SU-DHL-6 (cell line): ENCODE data around the gene MAGEA2B.
"Not testable (repeated sequence)": the region's sequence is repeated elsewhere in the genome, so short reads cannot be mapped to it uniquely, and the experiment has no call there.

Experiments used
- CTCF ChIP-seq: fragments of 200-600 bp; sonication (generic); IDR thresholded peaks from one replicate; pipeline ENCODE4 v1.5.1; 2017; ENCODE audit warnings: antibody characterized with exemption, mild to moderate bottlenecking, low read length, moderate library complexity; ENCODE audit not compliant: insufficient read depth, poor library complexity, severe bottlenecking
- EZH2phosphoT487 ChIP-seq: fragments of 200-600 bp; sonication (generic), shearing (Covaris generic); conservative IDR thresholded peaks from 2 replicates; pipeline ENCODE4 v1.6.1; 2018; ENCODE audit warnings: mild to moderate bottlenecking, antibody characterized with exemption, low read length, moderate library complexity, mixed read lengths

GRCh38 chrX:152734143-152734858 lies 19.9 kb downstream of the MAGEA2B start:
- not testable (repeated sequence) for TF ChIP-seq CTCF, EZH2phosphoT487
